ENCODE results near the gene VSTM2B. TPM values are rescaled to one million over a fixed set of nuclear protein-coding genes. Genes with fewer than 3 reads are reported as not detected.

Gene VSTM2B
- total RNA-seq, 1 donor from 2014 or later = not detected

DNA sequence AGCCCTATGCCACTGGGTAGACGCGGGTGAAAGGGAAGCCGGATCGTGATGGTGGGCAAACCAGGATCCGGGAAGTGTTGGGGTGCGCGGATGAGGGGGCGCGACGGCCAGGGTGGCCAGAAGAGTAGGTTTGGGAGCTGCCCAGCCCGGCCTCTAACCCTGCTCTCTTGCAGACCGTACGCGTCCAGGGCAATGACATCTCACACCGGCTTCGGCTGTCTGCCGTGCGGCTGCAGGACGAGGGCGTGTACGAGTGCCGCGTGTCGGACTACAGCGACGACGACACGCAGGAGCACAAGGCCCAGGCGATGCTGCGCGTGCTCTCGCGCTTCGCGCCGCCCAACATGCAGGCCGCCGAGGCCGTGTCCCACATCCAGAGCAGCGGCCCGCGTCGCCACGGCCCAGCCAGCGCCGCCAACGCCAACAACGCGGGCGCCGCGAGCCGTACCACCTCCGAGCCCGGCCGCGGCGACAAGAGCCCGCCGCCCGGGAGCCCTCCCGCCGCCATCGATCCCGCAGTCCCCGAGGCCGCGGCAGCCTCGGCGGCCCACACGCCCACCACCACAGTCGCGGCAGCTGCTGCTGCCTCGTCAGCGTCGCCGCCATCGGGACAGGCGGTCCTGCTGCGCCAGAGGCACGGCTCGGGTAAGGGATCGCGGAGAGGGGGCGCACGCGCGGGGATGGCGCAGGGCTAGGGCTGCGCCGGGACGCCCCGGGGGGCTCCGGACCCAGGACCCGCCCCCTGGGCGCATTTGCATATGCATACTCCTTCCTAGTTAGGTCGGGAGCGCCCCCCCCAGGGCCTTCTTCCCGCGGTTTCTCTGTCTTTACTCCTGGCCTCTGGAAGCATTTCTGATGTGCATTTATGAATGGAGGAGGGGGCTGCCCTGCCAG lies 4.1 kb downstream of the VSTM2B start:
- no peaks in the 10 kb centered on the region for H3K9me3 ChIP-seq (ENCODE audit: control insufficient read depth in 3 of 3, low read length in 3 of 3)
- peaks cover 65 to 86% (median 81%) of the 10 kb centered on the region in 3 donors for H3K27me3 ChIP-seq (ENCODE audit: control insufficient read depth in 3 of 3, insufficient read depth in 3 of 3, low read length in 3 of 3)
- H3K4me3 ChIP-seq (ENCODE audit: low read length in 3 of 3) = no peak overlapping the region
- no peak overlapping the region for H3K27ac ChIP-seq (ENCODE audit: low read depth, low read length)
- H3K4me1 ChIP-seq (ENCODE audit: control insufficient read depth in 3 of 3, insufficient read depth in 3 of 3, low read length in 3 of 3) = peaks cover 0 to 26% (median 20%) of the 10 kb centered on the region in 3 donors
- no peaks in the 10 kb centered on the region for H3K36me3 ChIP-seq (ENCODE audit: control insufficient read depth in 3 of 3, insufficient read depth in 3 of 3, low read length in 3 of 3)
- no peak overlapping the region for H3K9ac ChIP-seq (ENCODE audit: low read depth in 1 of 3, low read length in 3 of 3)

DNA sequence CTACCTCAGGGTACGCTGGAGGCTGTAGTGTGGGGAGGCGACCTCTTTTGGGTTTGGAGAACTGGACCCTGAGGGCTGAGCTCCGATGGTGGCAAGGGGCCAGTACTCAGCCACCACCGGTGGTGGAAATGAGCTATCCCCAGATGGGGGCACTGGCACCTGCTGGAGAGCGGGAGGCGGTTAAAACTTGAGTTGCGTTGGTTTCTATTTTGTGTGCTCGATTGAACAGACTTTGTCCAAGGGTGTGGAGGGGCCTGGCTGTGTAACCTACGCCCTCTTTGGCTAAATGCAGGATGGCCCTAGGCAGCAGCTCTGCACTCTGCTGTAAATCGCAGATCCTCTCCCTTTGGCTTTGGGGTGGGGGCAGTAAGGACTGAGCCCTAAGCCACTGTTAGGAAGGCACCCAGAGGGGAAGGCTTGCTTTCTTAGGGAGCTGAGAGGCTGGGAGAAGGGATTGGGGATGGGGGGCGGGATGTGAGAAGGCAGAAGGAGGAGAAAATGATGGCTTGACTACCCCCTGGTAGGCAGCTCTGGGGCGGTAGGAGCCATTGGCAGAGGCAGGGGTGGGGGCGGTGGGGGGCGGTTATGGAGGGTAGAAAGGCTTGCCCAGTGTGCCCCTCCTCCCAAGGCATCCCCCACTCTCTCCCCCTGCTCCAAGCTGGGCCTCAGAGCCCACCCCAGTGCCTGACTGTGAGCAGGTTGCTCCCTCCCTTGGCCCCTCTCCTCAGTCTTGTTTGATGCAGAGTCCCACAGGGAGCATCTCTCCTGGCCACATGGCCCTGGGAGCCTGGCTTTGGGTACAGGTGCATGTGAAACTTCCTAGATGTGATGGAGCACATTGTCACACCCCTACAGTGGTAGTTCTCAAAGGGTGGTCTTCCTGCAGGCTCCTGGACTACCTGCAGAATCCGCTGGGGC lies 5.0 kb downstream of the VSTM2B start:
- H3K27me3 ChIP-seq (ENCODE audit: control insufficient read depth in 3 of 3, insufficient read depth in 3 of 3, low read length in 3 of 3) = peaks cover 63 to 84% (median 79%) of the 10 kb centered on the region in 3 donors

DNA sequence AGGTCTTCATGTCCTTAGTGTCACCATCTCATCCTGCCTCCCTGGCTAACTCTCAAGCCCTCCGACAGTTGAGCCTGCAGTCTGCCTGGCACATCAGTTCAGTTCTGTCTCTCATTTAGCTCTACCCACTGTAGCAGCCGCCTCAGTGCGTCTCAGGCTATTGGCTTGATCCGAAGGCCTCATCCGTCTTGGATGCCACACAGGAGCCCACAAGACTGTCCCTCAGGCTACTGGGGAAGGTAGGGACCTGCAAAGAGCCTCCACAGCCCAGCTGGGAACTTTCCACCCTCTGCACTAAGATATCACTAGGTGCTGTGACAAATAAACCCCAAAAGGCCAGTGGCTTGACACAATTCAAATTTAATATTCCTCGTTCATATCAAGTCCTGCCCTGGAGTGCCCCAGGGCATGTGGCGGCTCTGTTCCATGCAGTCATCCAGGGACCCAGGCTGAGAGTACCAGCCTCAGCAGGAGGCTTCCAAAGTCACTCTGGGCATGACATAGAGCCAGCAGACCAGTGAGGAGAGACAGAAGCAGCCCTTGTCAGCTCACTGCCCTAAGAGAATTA lies 5.7 kb downstream of the VSTM2B start:
- Histone ChIP-seq H3K27me3 (ENCODE audit: control insufficient read depth in 3 of 3, insufficient read depth in 3 of 3, low read length in 3 of 3) (peaks cover 63 to 76% (median 76%) of the 10 kb centered on the region in 3 donors), H3K9ac (ENCODE audit: low read depth in 1 of 3, low read length in 3 of 3) (no peak overlapping the region), H3K4me1 (ENCODE audit: control insufficient read depth in 3 of 3, insufficient read depth in 3 of 3, low read length in 3 of 3) (peaks cover 0 to 24% (median 18%) of the 10 kb centered on the region in 3 donors), H3K27ac (ENCODE audit: low read depth, low read length) (no peak overlapping the region), H3K36me3 (ENCODE audit: control insufficient read depth in 3 of 3, insufficient read depth in 3 of 3, low read length in 3 of 3) (no peaks in the 10 kb centered on the region), H3K4me3 (ENCODE audit: low read length in 3 of 3) (no peak overlapping the region), H3K9me3 (ENCODE audit: control insufficient read depth in 3 of 3, low read length in 3 of 3) (no peaks in the 10 kb centered on the region)

More for the DNA sequence above, 5.0 kb downstream of the VSTM2B start:
- Histone ChIP-seq H3K4me3 (ENCODE audit: low read length in 3 of 3) (no peak overlapping the region), H3K9me3 (ENCODE audit: control insufficient read depth in 3 of 3, low read length in 3 of 3) (no peaks in the 10 kb centered on the region), H3K4me1 (ENCODE audit: control insufficient read depth in 3 of 3, insufficient read depth in 3 of 3, low read length in 3 of 3) (peaks cover 0 to 24% (median 18%) of the 10 kb centered on the region in 3 donors), H3K36me3 (ENCODE audit: control insufficient read depth in 3 of 3, insufficient read depth in 3 of 3, low read length in 3 of 3) (no peaks in the 10 kb centered on the region), H3K27ac (ENCODE audit: low read depth, low read length) (no peak overlapping the region), H3K9ac (ENCODE audit: low read depth in 1 of 3, low read length in 3 of 3) (no peak overlapping the region)

GRCh38 chr19:29532097-29532496 lies 6.3 kb downstream of the VSTM2B start:
- Histone ChIP-seq H3K36me3 (ENCODE audit: control insufficient read depth in 3 of 3, insufficient read depth in 3 of 3, low read length in 3 of 3) (no peaks in the 10 kb centered on the region), H3K9ac (ENCODE audit: low read depth in 1 of 3, low read length in 3 of 3) (no peak overlapping the region), H3K27me3 (ENCODE audit: control insufficient read depth in 3 of 3, insufficient read depth in 3 of 3, low read length in 3 of 3) (peaks cover 59 to 71% (median 71%) of the 10 kb centered on the region in 3 donors), H3K27ac (ENCODE audit: low read depth, low read length) (no peak overlapping the region), H3K4me1 (ENCODE audit: control insufficient read depth in 3 of 3, insufficient read depth in 3 of 3, low read length in 3 of 3) (peaks cover 0 to 21% (median 15%) of the 10 kb centered on the region in 3 donors), H3K4me3 (ENCODE audit: low read length in 3 of 3) (no peak overlapping the region), H3K9me3 (ENCODE audit: control insufficient read depth in 3 of 3, low read length in 3 of 3) (no peaks in the 10 kb centered on the region)

GRCh38 chr19:29532956-29533355 lies 7.2 kb downstream of the VSTM2B start:
- H3K9ac ChIP-seq (ENCODE audit: low read depth in 1 of 3, low read length in 3 of 3) = no peak overlapping the region
- H3K36me3 ChIP-seq (ENCODE audit: control insufficient read depth in 3 of 3, insufficient read depth in 3 of 3, low read length in 3 of 3) = no peaks in the 10 kb centered on the region
- H3K27ac ChIP-seq (ENCODE audit: low read depth, low read length) = no peak overlapping the region
- H3K9me3 ChIP-seq (ENCODE audit: control insufficient read depth in 3 of 3, low read length in 3 of 3) = no peaks in the 10 kb centered on the region
- H3K4me3 ChIP-seq (ENCODE audit: low read length in 3 of 3) = no peak overlapping the region
- H3K27me3 ChIP-seq (ENCODE audit: control insufficient read depth in 3 of 3, insufficient read depth in 3 of 3, low read length in 3 of 3) = peaks cover 50 to 63% (median 62%) of the 10 kb centered on the region in 3 donors
- peaks cover 0 to 13% (median 10%) of the 10 kb centered on the region in 3 donors for H3K4me1 ChIP-seq (ENCODE audit: control insufficient read depth in 3 of 3, insufficient read depth in 3 of 3, low read length in 3 of 3)

GRCh38 chr19:29533578-29534544 lies 8.1 kb downstream of the VSTM2B start:
- Histone ChIP-seq H3K9me3 (ENCODE audit: control insufficient read depth in 3 of 3, low read length in 3 of 3) (no peaks in the 10 kb centered on the region), H3K9ac (ENCODE audit: low read depth in 1 of 3, low read length in 3 of 3) (no peak overlapping the region), H3K4me1 (ENCODE audit: control insufficient read depth in 3 of 3, insufficient read depth in 3 of 3, low read length in 3 of 3) (peaks cover 0 to 5% (median 5%) of the 10 kb centered on the region in 3 donors), H3K27ac (ENCODE audit: low read depth, low read length) (no peak overlapping the region), H3K4me3 (ENCODE audit: low read length in 3 of 3) (no peak overlapping the region), H3K27me3 (ENCODE audit: control insufficient read depth in 3 of 3, insufficient read depth in 3 of 3, low read length in 3 of 3) (peaks cover 41 to 63% (median 58%) of the 10 kb centered on the region in 3 donors), H3K36me3 (ENCODE audit: control insufficient read depth in 3 of 3, insufficient read depth in 3 of 3, low read length in 3 of 3) (no peaks in the 10 kb centered on the region)

- no peak overlapping the region for H3K9ac ChIP-seq (ENCODE audit: low read depth in 1 of 3, low read length in 3 of 3)
- H3K27me3 ChIP-seq (ENCODE audit: control insufficient read depth in 3 of 3, insufficient read depth in 3 of 3, low read length in 3 of 3) = peaks cover 27 to 59% (median 49%) of the 10 kb centered on the region in 3 donors
- no peak overlapping the region for H3K4me3 ChIP-seq (ENCODE audit: low read length in 3 of 3)
- H3K36me3 ChIP-seq (ENCODE audit: control insufficient read depth in 3 of 3, insufficient read depth in 3 of 3, low read length in 3 of 3) = no peaks in the 10 kb centered on the region
- no peaks in the 10 kb centered on the region for H3K9me3 ChIP-seq (ENCODE audit: control insufficient read depth in 3 of 3, low read length in 3 of 3)
- H3K27ac ChIP-seq (ENCODE audit: low read depth, low read length) = no peak overlapping the region
- H3K4me1 ChIP-seq (ENCODE audit: control insufficient read depth in 3 of 3, insufficient read depth in 3 of 3, low read length in 3 of 3) = no peaks in the 10 kb centered on the region
Observed at GRCh38 chr19:29535214-29535831, 9.5 kb downstream of the VSTM2B start.

DNA sequence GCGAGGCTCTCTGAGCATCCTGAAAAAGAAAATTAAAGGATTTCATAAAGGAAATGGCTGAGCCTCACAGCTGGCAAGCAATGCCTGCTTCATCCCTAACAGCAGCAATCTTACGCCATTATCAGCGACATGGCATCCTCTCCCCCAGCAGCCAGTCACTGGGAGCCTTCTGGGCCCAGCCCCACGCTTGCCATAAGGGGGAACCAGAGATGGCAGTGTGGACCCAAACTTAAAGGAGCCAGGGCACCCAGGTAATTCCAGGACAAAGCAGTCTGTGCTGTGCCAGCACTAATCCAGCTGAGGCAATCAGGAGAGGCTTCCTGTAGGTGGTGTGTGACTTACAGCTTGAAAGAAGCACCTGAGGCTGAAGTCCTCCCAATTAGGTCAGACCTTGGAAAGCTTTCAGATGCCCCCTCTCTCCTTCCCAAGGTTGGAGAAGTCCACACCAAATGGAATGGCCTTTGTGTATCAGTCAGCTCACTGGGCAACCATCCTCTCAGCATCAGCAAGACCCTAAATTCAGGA lies 10.3 kb downstream of the VSTM2B start:
- H3K9me3 ChIP-seq (ENCODE audit: control insufficient read depth in 3 of 3, low read length in 3 of 3) = no peaks in the 10 kb centered on the region
- peaks cover 22 to 54% (median 50%) of the 10 kb centered on the region in 3 donors for H3K27me3 ChIP-seq (ENCODE audit: control insufficient read depth in 3 of 3, insufficient read depth in 3 of 3, low read length in 3 of 3)
- H3K36me3 ChIP-seq (ENCODE audit: control insufficient read depth in 3 of 3, insufficient read depth in 3 of 3, low read length in 3 of 3) = no peaks in the 10 kb centered on the region
- no peaks in the 10 kb centered on the region for H3K4me1 ChIP-seq (ENCODE audit: control insufficient read depth in 3 of 3, insufficient read depth in 3 of 3, low read length in 3 of 3)
- H3K9ac ChIP-seq (ENCODE audit: low read depth in 1 of 3, low read length in 3 of 3) = no peak overlapping the region
- H3K27ac ChIP-seq (ENCODE audit: low read depth, low read length) = no peak overlapping the region
- no peak overlapping the region for H3K4me3 ChIP-seq (ENCODE audit: low read length in 3 of 3)
